HepG2 (cell line): ENCODE measurements around the gene CTIF. TPM values are rescaled to one million over a fixed set of nuclear protein-coding genes. Genes with fewer than 3 reads are reported as not detected.

Source experiments
- CENPT ChIP-seq: sonication (generic); formaldehyde crosslinking; IDR thresholded peaks from 2 replicates; pipeline ENCODE4 v1.8.0; 2022; ENCODE audit warnings: low read depth, mild to moderate bottlenecking, moderate library complexity, missing genetic modification reagents
- DMAP1 ChIP-seq: IDR thresholded peaks from 2 replicates; pipeline ENCODE4 v1.6.1; 2016
- DNMT1 ChIP-seq: sonication (generic); formaldehyde crosslinking; IDR thresholded peaks from 2 replicates; pipeline ENCODE4 v1.5.1; 2020; ENCODE audit warnings: mild to moderate bottlenecking, missing genetic modification reagents
- GABPB1 ChIP-seq: IDR thresholded peaks from 2 replicates; pipeline ENCODE4 v1.6.1; 2016; ENCODE audit warnings: mild to moderate bottlenecking, missing genetic modification reagents, moderate library complexity, missing compliant biosample characterization
- HNF4A ChIP-seq: sonication (generic); formaldehyde crosslinking; IDR thresholded peaks from 2 replicates; pipeline ENCODE4 v1.4.0; 2020; ENCODE audit warnings: missing genetic modification reagents
- HNRNPL ChIP-seq: fragments of 200-400 bp; formaldehyde crosslinking; IDR thresholded peaks from 2 replicates; pipeline ENCODE4 v1.6.1; 2017; ENCODE audit warnings: mild to moderate bottlenecking, low read depth, low read length
- HNRNPLL ChIP-seq: fragments of 200-400 bp; formaldehyde crosslinking; IDR thresholded peaks from 2 replicates; pipeline ENCODE4 v1.6.1; 2017; ENCODE audit warnings: mild to moderate bottlenecking, low read depth, low read length; ENCODE audit not compliant: poor library complexity, severe bottlenecking
- HOXA5 ChIP-seq: sonication (generic); formaldehyde crosslinking; IDR thresholded peaks from 2 replicates; pipeline ENCODE4 v1.4.0; 2020; ENCODE audit warnings: missing genetic modification reagents
- IRF2 ChIP-seq: IDR thresholded peaks from 2 replicates; pipeline ENCODE4 v1.6.1; 2018; ENCODE audit warnings: missing genetic modification reagents, missing compliant biosample characterization
- NCOA2 ChIP-seq: sonication (generic); formaldehyde crosslinking; IDR thresholded peaks from 2 replicates; pipeline ENCODE4 v1.8.0; 2022; ENCODE audit warnings: inconsistent platforms
- NR2C2 ChIP-seq: sonication (generic); formaldehyde crosslinking; IDR thresholded peaks from 2 replicates; pipeline ENCODE4 v1.4.0; 2020; ENCODE audit warnings: missing genetic modification reagents, mild to moderate bottlenecking, moderate library complexity, borderline replicate concordance
- NR2F6 ChIP-seq, 2 experiments: IDR thresholded peaks; 2 replicates each; pipeline ENCODE4 v1.6.1; 2016; ENCODE audit warnings: antibody characterized with exemption in 1 of 2, mild to moderate bottlenecking in 1 of 2
- RFXAP ChIP-seq: sonication (generic); formaldehyde crosslinking; IDR thresholded peaks from 2 replicates; pipeline ENCODE4 v1.4.0; 2020; ENCODE audit warnings: missing genetic modification reagents, borderline replicate concordance
- RXRA ChIP-seq: sonication (generic); formaldehyde crosslinking; IDR thresholded peaks from 2 replicates; pipeline ENCODE4 v1.5.1; 2020; ENCODE audit warnings: missing genetic modification reagents
- SIN3A ChIP-seq: IDR thresholded peaks from 2 replicates; pipeline ENCODE4 v1.6.1; 2011; ENCODE audit warnings: low read depth, mild to moderate bottlenecking, control low read depth, low read length, borderline replicate concordance
- SNAI1 ChIP-seq: sonication (generic); formaldehyde crosslinking; IDR thresholded peaks from 2 replicates; pipeline ENCODE4 v1.5.0; 2020; ENCODE audit warnings: mild to moderate bottlenecking, missing genetic modification reagents, borderline replicate concordance
- TBP ChIP-seq: sonication (generic); formaldehyde crosslinking; IDR thresholded peaks from 2 replicates; pipeline ENCODE4 v1.5.0; 2020; ENCODE audit warnings: missing genetic modification reagents
- THAP11 ChIP-seq: IDR thresholded peaks from 2 replicates; pipeline ENCODE4 v1.6.1; 2016; ENCODE audit warnings: missing biosample characterization, missing genetic modification reagents
- ZBTB1 ChIP-seq: sonication (generic); formaldehyde crosslinking; IDR thresholded peaks from 2 replicates; pipeline ENCODE4 v1.4.0; 2020; ENCODE audit warnings: missing genetic modification reagents, borderline replicate concordance
- ZC3H13 ChIP-seq: sonication (generic); formaldehyde crosslinking; IDR thresholded peaks from 2 replicates; pipeline ENCODE4 v1.8.1; 2023; ENCODE audit warnings: mild to moderate bottlenecking, missing genetic modification reagents, moderate library complexity
- ZMYM2 ChIP-seq: sonication (generic); formaldehyde crosslinking; IDR thresholded peaks from 2 replicates; pipeline ENCODE4 v1.8.0; 2022; ENCODE audit warnings: mild to moderate bottlenecking, missing genetic modification reagents
- ZNF382 ChIP-seq: sonication (generic); formaldehyde crosslinking; IDR thresholded peaks from 2 replicates; pipeline ENCODE4 v1.5.0; 2020; ENCODE audit warnings: missing genetic modification reagents, mild to moderate bottlenecking, borderline replicate concordance
- ZNF446 ChIP-seq: sonication (generic); formaldehyde crosslinking; IDR thresholded peaks from 2 replicates; pipeline ENCODE4 v1.5.0; 2020; ENCODE audit warnings: mild to moderate bottlenecking, missing genetic modification reagents
- ZNF562 ChIP-seq: sonication (generic); formaldehyde crosslinking; IDR thresholded peaks from 2 replicates; pipeline ENCODE4 v1.8.0; 2022; ENCODE audit warnings: missing genetic modification reagents, borderline replicate concordance
- ZNF598 ChIP-seq: sonication (generic); formaldehyde crosslinking; IDR thresholded peaks from 2 replicates; pipeline ENCODE4 v1.5.1; 2020; ENCODE audit warnings: mild to moderate bottlenecking, missing genetic modification reagents, borderline replicate concordance
- ZNF7 ChIP-seq: IDR thresholded peaks from 2 replicates; pipeline ENCODE4 v1.6.1; 2016; ENCODE audit warnings: missing biosample characterization, missing genetic modification reagents
- polyA plus RNA-seq, 8 experiments: library from polyadenylated mRNA; depleted of rRNA in 3 of 8; stranded (reverse) in 7 of 8; unstranded in 1 of 8; fragments of >200 nt; fragmentation: Illumina TruSeq in 4 of 8; extraction: Trizol in 4 of 8; gene quantifications; 2 replicates each; pipeline versions ENCODE4 v1.2.1 to v1.2.3, GENCODE V29; 2011 to 2016; ENCODE audit warnings: low read depth in 4 of 8, missing spikeins in 1 of 8, mixed read lengths in 1 of 8; ENCODE audit not compliant: insufficient read depth in 1 of 8
- total RNA-seq, 5 experiments: library from RNA; depleted of rRNA; stranded (reverse); fragments of >200 nt; fragmentation: Illumina TruSeq; extraction: Trizol; gene quantifications; 2 replicates each; pipeline ENCODE4 v1.2.3, GENCODE V29; 2016; ENCODE audit warnings: low read depth in 1 of 5
- TF ChIP-seq, protein P1 (sequence below): sonication (generic); formaldehyde crosslinking; IDR thresholded peaks from 2 replicates; pipeline ENCODE4 v1.9.0; 2021; ENCODE audit warnings: missing genetic modification reagents, borderline replicate concordance
- TF ChIP-seq, protein P2 (sequence below): sonication (generic); formaldehyde crosslinking; IDR thresholded peaks from 2 replicates; pipeline ENCODE4 v1.4.0; 2020; ENCODE audit warnings: missing genetic modification reagents
- TF ChIP-seq, protein P3 (sequence below): IDR thresholded peaks from 2 replicates; pipeline ENCODE4 v1.6.1; 2016

CTIF gene
- total and polyA plus RNA-seq, 2 of the 13 experiments (the other 11 are each of a cell fraction or from before 2014, with no cell fraction given) = 18.2 to 28.0 TPM

DNA sequence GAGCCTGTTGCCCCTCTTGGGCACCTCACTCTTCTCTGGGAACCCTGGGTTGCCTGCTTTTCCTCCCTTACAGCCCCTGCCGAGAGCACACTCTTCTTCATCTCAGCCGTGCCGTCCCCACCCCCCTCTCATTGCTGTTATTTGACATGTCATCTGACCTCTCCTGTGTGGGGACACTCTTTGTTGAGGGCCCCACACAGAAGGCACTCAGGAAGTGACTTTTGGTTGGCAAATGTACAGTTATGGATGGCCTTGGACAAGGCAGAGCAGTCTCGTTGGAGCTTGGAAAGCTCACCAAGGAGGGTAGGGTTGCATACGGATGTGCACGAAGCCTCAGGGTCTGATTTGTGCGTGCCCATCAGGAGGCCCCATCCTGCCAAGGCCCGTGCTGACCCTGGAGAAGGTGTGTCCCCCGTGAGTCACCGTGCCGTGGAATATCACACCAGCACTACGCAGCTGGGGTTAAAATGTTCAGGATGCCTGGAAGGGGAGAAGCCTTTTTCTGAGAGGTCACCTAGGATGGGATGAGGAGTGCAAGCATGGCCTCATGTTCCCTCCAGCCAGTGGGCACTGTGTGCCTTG lies 93.9 kb downstream of the CTIF start (continued):
- TF ChIP-seq NR2F6 (IDR thresholded peaks at IDR 0.05) (peak; percentile 63), NR2F6 (CRISPR knock-in tag; IDR thresholded peaks at IDR 0.05) (peak; percentile 73), HOXA5 (CRISPR knock-in tag) (no peak), ZC3H13 (no peak), RXRA (CRISPR knock-in tag) (no peak; the same call in 1 of the 2 replicates), ZNF7 (CRISPR knock-in tag) (no peak), ZBTB1 (no peak), SNAI1 (CRISPR knock-in tag) (no peak), RFXAP (CRISPR knock-in tag) (no peak), ZNF562 (CRISPR knock-in tag) (no peak), ZNF446 (CRISPR knock-in tag) (no peak), GABPB1 (peak; percentile 30; the same call in 1 of the 2 replicates), TBP (CRISPR knock-in tag) (no peak), ZNF382 (no peak), NCOA2 (CRISPR knock-in tag) (peak; percentile 60), ZNF598 (CRISPR knock-in tag) (no peak), DMAP1 (CRISPR knock-in tag) (no peak), HNRNPLL (no peak), IRF2 (CRISPR knock-in tag) (peak; percentile 35; the same call in 1 of the 2 replicates), NR2C2 (peak; percentile 54; the same call in 1 of the 2 replicates), HNRNPL (no peak), SIN3A (no peak), ZMYM2 (CRISPR knock-in tag) (no peak), THAP11 (CRISPR knock-in tag) (0 out of 2 replicates have a peak, but pooled peaks have one; percentile 31), HNF4A (peak; percentile 69), CENPT (no peak), DNMT1 (CRISPR knock-in tag) (no peak)
- TF ChIP-seq, protein P1, sequence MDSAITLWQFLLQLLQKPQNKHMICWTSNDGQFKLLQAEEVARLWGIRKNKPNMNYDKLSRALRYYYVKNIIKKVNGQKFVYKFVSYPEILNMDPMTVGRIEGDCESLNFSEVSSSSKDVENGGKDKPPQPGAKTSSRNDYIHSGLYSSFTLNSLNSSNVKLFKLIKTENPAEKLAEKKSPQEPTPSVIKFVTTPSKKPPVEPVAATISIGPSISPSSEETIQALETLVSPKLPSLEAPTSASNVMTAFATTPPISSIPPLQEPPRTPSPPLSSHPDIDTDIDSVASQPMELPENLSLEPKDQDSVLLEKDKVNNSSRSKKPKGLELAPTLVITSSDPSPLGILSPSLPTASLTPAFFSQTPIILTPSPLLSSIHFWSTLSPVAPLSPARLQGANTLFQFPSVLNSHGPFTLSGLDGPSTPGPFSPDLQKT = no peak
- TF ChIP-seq, protein P2, sequence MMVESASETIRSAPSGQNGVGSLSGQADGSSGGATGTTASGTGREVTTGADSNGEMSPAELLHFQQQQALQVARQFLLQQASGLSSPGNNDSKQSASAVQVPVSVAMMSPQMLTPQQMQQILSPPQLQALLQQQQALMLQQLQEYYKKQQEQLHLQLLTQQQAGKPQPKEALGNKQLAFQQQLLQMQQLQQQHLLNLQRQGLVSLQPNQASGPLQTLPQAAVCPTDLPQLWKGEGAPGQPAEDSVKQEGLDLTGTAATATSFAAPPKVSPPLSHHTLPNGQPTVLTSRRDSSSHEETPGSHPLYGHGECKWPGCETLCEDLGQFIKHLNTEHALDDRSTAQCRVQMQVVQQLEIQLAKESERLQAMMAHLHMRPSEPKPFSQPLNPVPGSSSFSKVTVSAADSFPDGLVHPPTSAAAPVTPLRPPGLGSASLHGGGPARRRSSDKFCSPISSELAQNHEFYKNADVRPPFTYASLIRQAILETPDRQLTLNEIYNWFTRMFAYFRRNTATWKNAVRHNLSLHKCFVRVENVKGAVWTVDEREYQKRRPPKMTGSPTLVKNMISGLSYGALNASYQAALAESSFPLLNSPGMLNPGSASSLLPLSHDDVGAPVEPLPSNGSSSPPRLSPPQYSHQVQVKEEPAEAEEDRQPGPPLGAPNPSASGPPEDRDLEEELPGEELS (CRISPR knock-in tag) = peak; percentile 37; the same call in 1 of the 2 replicates
- TF ChIP-seq, protein P3, sequence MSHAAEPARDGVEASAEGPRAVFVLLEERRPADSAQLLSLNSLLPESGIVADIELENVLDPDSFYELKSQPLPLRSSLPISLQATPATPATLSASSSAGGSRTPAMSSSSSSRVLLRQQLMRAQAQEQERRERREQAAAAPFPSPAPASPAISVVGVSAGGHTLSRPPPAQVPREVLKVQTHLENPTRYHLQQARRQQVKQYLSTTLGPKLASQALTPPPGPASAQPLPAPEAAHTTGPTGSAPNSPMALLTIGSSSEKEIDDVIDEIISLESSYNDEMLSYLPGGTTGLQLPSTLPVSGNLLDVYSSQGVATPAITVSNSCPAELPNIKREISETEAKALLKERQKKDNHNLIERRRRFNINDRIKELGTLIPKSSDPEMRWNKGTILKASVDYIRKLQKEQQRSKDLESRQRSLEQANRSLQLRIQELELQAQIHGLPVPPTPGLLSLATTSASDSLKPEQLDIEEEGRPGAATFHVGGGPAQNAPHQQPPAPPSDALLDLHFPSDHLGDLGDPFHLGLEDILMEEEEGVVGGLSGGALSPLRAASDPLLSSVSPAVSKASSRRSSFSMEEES = peak; percentile 81
